A673 (cell line): ENCODE measurements around the gene TMEM213. TPM values are rescaled to one million over a fixed set of nuclear protein-coding genes. Genes with fewer than 3 reads are reported as not detected.

Source experiments
- BruUV-seq: library from RNA; stranded (reverse); fragments of 400-500 nt; replicated peaks from 2 replicates; lab custom pipeline; 2021; lab: Mats Ljungman, UMichigan
- CTCF ChIA-PET: fragments of 300-600 bp; sonication (Branson Sonifier 250); formaldehyde crosslinking; loops from one replicate; lab custom pipeline; 2022; ENCODE audit warnings: antibody characterized with exemption; lab: Charles Lee
- POLR2A ChIA-PET: fragments of 300-600 bp; sonication (Branson Sonifier 250); formaldehyde crosslinking; loops from one replicate; lab custom pipeline; 2022; ENCODE audit warnings: antibody characterized with exemption; ENCODE audit not compliant: low non-redundant PET; lab: Charles Lee
- DNase-seq: peaks from one replicate; pipeline ENCODE4 v3.0.0-alpha.2; 2015; ENCODE audit warnings: low spot score
- H3K27ac ChIP-seq: fragments of 200-600 bp; sonication (generic); 2 replicates; pipeline ENCODE4 v1.5.1; 2016; ENCODE audit warnings: mixed run types, low read depth, mild to moderate bottlenecking, mixed read lengths, antibody characterized with exemption, low read length; ENCODE audit not compliant: poor library complexity, severe bottlenecking
- H3K27me3 ChIP-seq: fragments of 200-600 bp; sonication (generic); replicated peaks from 2 replicates; pipeline ENCODE4 v1.6.1; 2017; ENCODE audit warnings: mixed run types, low read depth, mild to moderate bottlenecking, mixed read lengths, antibody characterized with exemption, low read length; ENCODE audit not compliant: insufficient read depth, poor library complexity
- H3K36me3 ChIP-seq: fragments of 200-600 bp; sonication (generic); 2 replicates; pipeline ENCODE4 v1.6.1; 2016; ENCODE audit warnings: mixed run types, mild to moderate bottlenecking, mixed read lengths, antibody characterized with exemption, low read length; ENCODE audit not compliant: insufficient read depth, poor library complexity, severe bottlenecking
- H3K4me1 ChIP-seq: fragments of 200-600 bp; sonication (generic); 2 replicates; pipeline ENCODE4 v1.6.1; 2017; ENCODE audit warnings: mixed run types, mild to moderate bottlenecking, mixed read lengths, antibody characterized with exemption, low read length; ENCODE audit not compliant: insufficient read depth, poor library complexity, severe bottlenecking
- H3K4me3 ChIP-seq: fragments of 200-600 bp; sonication (generic); 2 replicates; pipeline ENCODE4 v1.5.1; 2016; ENCODE audit warnings: low read depth, mixed run types, mild to moderate bottlenecking, mixed read lengths, low read length; ENCODE audit not compliant: poor library complexity, severe bottlenecking
- H3K9me3 ChIP-seq: fragments of 200-600 bp; sonication (generic); 2 replicates; pipeline ENCODE4 v1.6.1; 2016; ENCODE audit warnings: mixed run types, low read depth, mild to moderate bottlenecking, mixed read lengths, antibody characterized with exemption, low read length; ENCODE audit not compliant: poor library complexity, severe bottlenecking
- EZH2 ChIP-seq: fragments of 200-600 bp; sonication (generic); IDR thresholded peaks from 2 replicates; pipeline ENCODE4 v1.6.1; 2017; ENCODE audit warnings: borderline replicate concordance, low read depth, mild to moderate bottlenecking, mixed read lengths, antibody characterized with exemption, low read length; ENCODE audit not compliant: poor library complexity, severe bottlenecking
- intact Hi-C: fragments of 100-400 bp; cut with micrococcal nuclease; formaldehyde crosslinking; loops from one replicate; pipeline ENCODE4 v1.10.0; 2022; ENCODE audit not compliant: unreplicated experiment
- total RNA-seq: library from RNA; stranded (reverse); gene quantifications from 2 replicates; pipeline ENCODE4 v1.2.3, GENCODE V29; 2021
- TF ChIP-seq, protein P1 (sequence below): fragments of 300-800, 200-600 bp; sonication (generic); conservative IDR thresholded peaks from 2 replicates; pipeline ENCODE4 v1.5.1; 2017; ENCODE audit warnings: low read depth, mild to moderate bottlenecking, antibody characterized with exemption, low read length, moderate library complexity, mixed read lengths

The TMEM213 gene
- total RNA-seq, 1 experiment from 2014 or later = not detected

DNA sequence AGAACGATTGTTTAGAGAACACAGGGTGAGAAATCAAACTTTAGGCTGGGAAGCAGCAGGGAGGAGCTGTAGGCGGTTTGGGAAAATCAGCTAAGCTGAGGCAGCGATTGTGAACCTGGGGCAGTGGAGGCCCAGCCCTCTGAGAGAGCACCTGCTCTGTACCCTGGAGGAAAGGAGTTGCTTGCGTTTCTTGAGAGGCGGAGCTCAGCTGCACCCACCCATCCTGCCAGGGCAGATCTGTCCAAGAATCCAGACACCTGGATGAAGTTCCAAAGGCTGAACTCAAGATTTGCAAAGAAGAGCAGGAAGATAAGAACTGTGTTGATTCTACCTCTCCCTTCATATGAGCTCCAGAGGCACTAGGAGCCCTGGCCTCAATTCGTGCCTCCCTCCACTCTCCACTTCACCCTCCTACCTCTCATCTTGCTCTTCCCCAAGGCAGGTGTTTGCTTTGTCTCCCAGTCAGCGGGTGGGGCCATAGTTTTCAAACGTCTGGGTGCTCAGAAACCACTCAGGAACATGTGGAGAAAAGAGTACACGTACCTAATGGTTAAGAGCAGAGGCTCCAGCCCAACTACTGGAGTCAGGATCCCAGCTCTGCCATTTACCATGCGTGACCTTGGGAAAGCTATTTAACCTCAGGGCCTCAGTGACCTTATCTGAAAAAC lies 21.5 kb upstream of the TMEM213 start:
- ChIA-PET CTCF (no interaction called here), POLR2A (no interaction called here)
- H3K36me3 ChIP-seq = no peaks in the 10 kb centered on the region
- no peak overlapping the region for H3K27ac ChIP-seq
- no TSS peak for BruUV-seq
- intact Hi-C loops = no loop called here
- no peak for TF ChIP-seq EZH2
- TF ChIP-seq, protein P1, sequence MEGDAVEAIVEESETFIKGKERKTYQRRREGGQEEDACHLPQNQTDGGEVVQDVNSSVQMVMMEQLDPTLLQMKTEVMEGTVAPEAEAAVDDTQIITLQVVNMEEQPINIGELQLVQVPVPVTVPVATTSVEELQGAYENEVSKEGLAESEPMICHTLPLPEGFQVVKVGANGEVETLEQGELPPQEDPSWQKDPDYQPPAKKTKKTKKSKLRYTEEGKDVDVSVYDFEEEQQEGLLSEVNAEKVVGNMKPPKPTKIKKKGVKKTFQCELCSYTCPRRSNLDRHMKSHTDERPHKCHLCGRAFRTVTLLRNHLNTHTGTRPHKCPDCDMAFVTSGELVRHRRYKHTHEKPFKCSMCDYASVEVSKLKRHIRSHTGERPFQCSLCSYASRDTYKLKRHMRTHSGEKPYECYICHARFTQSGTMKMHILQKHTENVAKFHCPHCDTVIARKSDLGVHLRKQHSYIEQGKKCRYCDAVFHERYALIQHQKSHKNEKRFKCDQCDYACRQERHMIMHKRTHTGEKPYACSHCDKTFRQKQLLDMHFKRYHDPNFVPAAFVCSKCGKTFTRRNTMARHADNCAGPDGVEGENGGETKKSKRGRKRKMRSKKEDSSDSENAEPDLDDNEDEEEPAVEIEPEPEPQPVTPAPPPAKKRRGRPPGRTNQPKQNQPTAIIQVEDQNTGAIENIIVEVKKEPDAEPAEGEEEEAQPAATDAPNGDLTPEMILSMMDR = no peak
- DNase-seq = no peak
- H3K4me3 ChIP-seq = no peak overlapping the region
- H3K27me3 ChIP-seq = peaks cover 29% of the 10 kb centered on the region
- no peaks in the 10 kb centered on the region for H3K4me1 ChIP-seq
- no peaks in the 10 kb centered on the region for H3K9me3 ChIP-seq

DNA sequence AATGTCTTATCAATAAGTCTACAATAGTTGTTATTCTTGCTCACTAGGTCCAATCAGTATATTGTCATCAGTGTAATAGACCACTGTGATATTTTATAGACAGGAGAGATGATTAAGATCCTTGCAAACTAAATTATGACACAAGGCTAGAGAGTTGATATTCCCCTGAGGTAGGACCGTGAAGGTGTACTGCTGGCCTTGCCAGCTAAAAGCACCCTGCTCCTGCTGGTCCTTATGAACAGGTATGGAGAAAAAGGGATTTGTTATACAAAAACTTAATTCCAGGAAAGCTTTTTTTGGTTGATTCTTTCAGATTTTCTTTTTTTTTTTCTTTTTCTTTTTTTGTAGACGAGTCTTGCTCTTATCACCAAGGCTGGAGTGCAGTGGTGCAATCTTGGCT lies 16.8 kb upstream of the TMEM213 start:
- no TSS peak for BruUV-seq
- TF ChIP-seq EZH2 = no peak
- TF ChIP-seq, protein P1 = no peak
- H3K4me3 ChIP-seq = no peak overlapping the region
- H3K4me1 ChIP-seq = no peaks in the 10 kb centered on the region
- no peaks in the 10 kb centered on the region for H3K9me3 ChIP-seq
- intact Hi-C loops = no loop called here
- H3K27ac ChIP-seq = no peak overlapping the region
- no peaks in the 10 kb centered on the region for H3K27me3 ChIP-seq
- no peak for DNase-seq
- ChIA-PET CTCF (no interaction called here), POLR2A (no interaction called here)
- H3K36me3 ChIP-seq = no peaks in the 10 kb centered on the region

DNA sequence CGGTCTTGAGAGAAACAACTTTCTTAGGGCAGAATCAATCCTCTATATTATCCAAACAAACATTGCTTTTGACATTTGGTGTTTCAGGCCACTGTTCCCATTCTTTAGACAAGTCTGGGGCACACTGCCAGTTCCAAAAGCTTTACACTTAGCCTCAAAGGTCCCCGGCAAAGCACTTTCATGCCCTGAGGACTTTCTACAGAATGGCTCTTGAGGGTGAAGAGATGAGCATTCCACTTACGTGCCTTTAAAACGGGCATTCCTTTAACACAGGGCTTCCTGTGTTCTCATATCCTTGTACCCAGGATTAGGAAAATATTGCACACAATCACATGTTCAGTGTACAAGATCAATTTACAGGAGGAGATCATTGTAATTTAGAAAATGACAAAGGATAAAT lies 13.1 kb upstream of the TMEM213 start:
- POLR2A ChIA-PET = no interaction called here
- DNase-seq = no peak
- no peak overlapping the region for H3K27ac ChIP-seq
- no peaks in the 10 kb centered on the region for H3K36me3 ChIP-seq
- TF ChIP-seq, protein P1 = no peak
- no peak for TF ChIP-seq EZH2
- H3K4me3 ChIP-seq = no peak overlapping the region
- CTCF ChIA-PET = interaction anchor here (0.6 kb wide), 1 partner anchor 312 kb away, joined by 5 read pairs; no protein-coding TSS in a partner anchor
- H3K4me1 ChIP-seq = no peaks in the 10 kb centered on the region
- H3K27me3 ChIP-seq = no peaks in the 10 kb centered on the region
- BruUV-seq = no TSS peak
- intact Hi-C loops = no loop called here
- H3K9me3 ChIP-seq = no peaks in the 10 kb centered on the region
